HL-60 (cell line): ENCODE results near the gene TMCO2.

Experiments used
- DNase-seq, 2 experiments: peaks; one replicate each; pipeline ENCODE4 v3.0.0-alpha.2; 2010 to 2020; ENCODE audit warnings: low read depth in 1 of 2, low spot score in 1 of 2
- H3K27ac ChIP-seq: fragments of 250-450 bp; sonication (Bioruptor Pico); replicated peaks from 2 replicates; pipeline ENCODE4 v1.5.1; 2020; ENCODE audit warnings: mild to moderate bottlenecking, moderate library complexity
- H3K27me3 ChIP-seq: fragments of 250-450 bp; sonication (Bioruptor Pico); 2 replicates; pipeline ENCODE4 v1.5.1; 2021; ENCODE audit warnings: mild to moderate bottlenecking, moderate library complexity; ENCODE audit not compliant: insufficient read depth, poor library complexity, severe bottlenecking
- H3K4me3 ChIP-seq: replicated peaks from 2 replicates; pipeline ENCODE4 v1.5.1; 2011; ENCODE audit warnings: mild to moderate bottlenecking, control low read depth, low read length; ENCODE audit not compliant: insufficient read depth
- GABPA ChIP-seq: IDR thresholded peaks from 2 replicates; pipeline ENCODE4 v1.6.1; 2012; ENCODE audit warnings: low read depth
- POLR2AphosphoS5 ChIP-seq: IDR thresholded peaks from 2 replicates; pipeline ENCODE4 v1.6.1; 2012; ENCODE audit warnings: low read depth
- SPI1 ChIP-seq: IDR thresholded peaks from 2 replicates; pipeline ENCODE4 v1.6.1; 2012; ENCODE audit warnings: low read depth, mild to moderate bottlenecking, borderline replicate concordance
- TF ChIP-seq, protein P1 (sequence below): IDR thresholded peaks from 2 replicates; pipeline ENCODE4 v1.6.1; 2012; ENCODE audit warnings: low read depth; ENCODE audit not compliant: insufficient replicate concordance
- TF ChIP-seq, protein P2 (sequence below): IDR thresholded peaks from one replicate; pipeline ENCODE4 v1.5.1; 2011; ENCODE audit warnings: low read length, control low read depth, inconsistent platforms; ENCODE audit not compliant: insufficient read depth

TMCO2 gene

DNA sequence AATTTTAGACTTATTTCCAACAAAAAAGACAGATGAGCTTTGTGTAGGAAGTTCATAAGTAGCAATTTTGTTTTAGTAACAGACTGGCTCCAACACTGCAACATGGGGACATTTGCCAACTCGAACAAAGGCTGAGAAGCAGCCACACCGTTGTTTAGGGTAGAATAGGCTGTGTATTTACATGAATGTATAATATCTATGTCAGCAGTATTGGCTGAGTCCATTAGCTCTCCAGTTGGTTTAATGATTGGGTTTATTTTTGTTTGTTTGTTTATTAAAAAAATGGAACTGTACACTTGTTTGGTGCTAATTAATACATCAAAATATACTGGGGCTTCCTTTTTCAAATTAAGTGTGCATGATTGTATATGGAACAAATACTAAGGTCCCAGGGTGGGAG lies 7.3 kb upstream of the TMCO2 start:
- Histone ChIP-seq H3K27ac (no peak overlapping the region), H3K27me3 (no peaks in the 10 kb centered on the region), H3K4me3 (no peak overlapping the region)
- no peak for DNase-seq
- TF ChIP-seq, protein P1, sequence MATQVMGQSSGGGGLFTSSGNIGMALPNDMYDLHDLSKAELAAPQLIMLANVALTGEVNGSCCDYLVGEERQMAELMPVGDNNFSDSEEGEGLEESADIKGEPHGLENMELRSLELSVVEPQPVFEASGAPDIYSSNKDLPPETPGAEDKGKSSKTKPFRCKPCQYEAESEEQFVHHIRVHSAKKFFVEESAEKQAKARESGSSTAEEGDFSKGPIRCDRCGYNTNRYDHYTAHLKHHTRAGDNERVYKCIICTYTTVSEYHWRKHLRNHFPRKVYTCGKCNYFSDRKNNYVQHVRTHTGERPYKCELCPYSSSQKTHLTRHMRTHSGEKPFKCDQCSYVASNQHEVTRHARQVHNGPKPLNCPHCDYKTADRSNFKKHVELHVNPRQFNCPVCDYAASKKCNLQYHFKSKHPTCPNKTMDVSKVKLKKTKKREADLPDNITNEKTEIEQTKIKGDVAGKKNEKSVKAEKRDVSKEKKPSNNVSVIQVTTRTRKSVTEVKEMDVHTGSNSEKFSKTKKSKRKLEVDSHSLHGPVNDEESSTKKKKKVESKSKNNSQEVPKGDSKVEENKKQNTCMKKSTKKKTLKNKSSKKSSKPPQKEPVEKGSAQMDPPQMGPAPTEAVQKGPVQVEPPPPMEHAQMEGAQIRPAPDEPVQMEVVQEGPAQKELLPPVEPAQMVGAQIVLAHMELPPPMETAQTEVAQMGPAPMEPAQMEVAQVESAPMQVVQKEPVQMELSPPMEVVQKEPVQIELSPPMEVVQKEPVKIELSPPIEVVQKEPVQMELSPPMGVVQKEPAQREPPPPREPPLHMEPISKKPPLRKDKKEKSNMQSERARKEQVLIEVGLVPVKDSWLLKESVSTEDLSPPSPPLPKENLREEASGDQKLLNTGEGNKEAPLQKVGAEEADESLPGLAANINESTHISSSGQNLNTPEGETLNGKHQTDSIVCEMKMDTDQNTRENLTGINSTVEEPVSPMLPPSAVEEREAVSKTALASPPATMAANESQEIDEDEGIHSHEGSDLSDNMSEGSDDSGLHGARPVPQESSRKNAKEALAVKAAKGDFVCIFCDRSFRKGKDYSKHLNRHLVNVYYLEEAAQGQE = no peak
- TF ChIP-seq, protein P2, sequence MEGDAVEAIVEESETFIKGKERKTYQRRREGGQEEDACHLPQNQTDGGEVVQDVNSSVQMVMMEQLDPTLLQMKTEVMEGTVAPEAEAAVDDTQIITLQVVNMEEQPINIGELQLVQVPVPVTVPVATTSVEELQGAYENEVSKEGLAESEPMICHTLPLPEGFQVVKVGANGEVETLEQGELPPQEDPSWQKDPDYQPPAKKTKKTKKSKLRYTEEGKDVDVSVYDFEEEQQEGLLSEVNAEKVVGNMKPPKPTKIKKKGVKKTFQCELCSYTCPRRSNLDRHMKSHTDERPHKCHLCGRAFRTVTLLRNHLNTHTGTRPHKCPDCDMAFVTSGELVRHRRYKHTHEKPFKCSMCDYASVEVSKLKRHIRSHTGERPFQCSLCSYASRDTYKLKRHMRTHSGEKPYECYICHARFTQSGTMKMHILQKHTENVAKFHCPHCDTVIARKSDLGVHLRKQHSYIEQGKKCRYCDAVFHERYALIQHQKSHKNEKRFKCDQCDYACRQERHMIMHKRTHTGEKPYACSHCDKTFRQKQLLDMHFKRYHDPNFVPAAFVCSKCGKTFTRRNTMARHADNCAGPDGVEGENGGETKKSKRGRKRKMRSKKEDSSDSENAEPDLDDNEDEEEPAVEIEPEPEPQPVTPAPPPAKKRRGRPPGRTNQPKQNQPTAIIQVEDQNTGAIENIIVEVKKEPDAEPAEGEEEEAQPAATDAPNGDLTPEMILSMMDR = no peak
- TF ChIP-seq GABPA = no peak
- TF ChIP-seq SPI1 = no peak
- no peak for TF ChIP-seq POLR2AphosphoS5

GRCh38 chr1:40241362-40241761 lies 6.4 kb upstream of the TMCO2 start:
- Histone ChIP-seq H3K27me3 (no peaks in the 10 kb centered on the region), H3K4me3 (no peak overlapping the region), H3K27ac (no peak overlapping the region)
- TF ChIP-seq POLR2AphosphoS5 (no peak), SPI1 (no peak), GABPA (no peak)
- TF ChIP-seq, protein P1 = no peak
- TF ChIP-seq, protein P2 = no peak
- DNase-seq = no peak

GRCh38 chr1:40243351-40243750 lies 4.4 kb upstream of the TMCO2 start:
- DNase-seq = peak in 1 of 2 experiments; percentile 4
- H3K27me3 ChIP-seq = no peaks in the 10 kb centered on the region
- H3K27ac ChIP-seq = no peak overlapping the region
- H3K4me3 ChIP-seq = no peak overlapping the region
- TF ChIP-seq GABPA = no peak
- no peak for TF ChIP-seq POLR2AphosphoS5
- TF ChIP-seq, protein P2 = no peak
- TF ChIP-seq, protein P1 = no peak
- TF ChIP-seq SPI1 = no peak
